Measurements from ENCODE around the gene MECP2. TPM values are rescaled to one million over a fixed set of nuclear protein-coding genes. Genes with fewer than 3 reads are reported as not detected.

MECP2 gene
- total RNA-seq, 2 experiments from 2014 or later: 31.2 to 48.6 TPM

GRCh38 chrX:154082396-154083125, 15.0 kb downstream of the MECP2 start:
- H3K27ac ChIP-seq (ENCODE audit: low read depth, low read length, poor library complexity, severe bottlenecking): no peak overlapping the region
- intact Hi-C loops (cut with micrococcal nuclease; ENCODE audit: unreplicated experiment): no loop called here
- BruUV-seq (replicated peaks): no TSS peak

DNA sequence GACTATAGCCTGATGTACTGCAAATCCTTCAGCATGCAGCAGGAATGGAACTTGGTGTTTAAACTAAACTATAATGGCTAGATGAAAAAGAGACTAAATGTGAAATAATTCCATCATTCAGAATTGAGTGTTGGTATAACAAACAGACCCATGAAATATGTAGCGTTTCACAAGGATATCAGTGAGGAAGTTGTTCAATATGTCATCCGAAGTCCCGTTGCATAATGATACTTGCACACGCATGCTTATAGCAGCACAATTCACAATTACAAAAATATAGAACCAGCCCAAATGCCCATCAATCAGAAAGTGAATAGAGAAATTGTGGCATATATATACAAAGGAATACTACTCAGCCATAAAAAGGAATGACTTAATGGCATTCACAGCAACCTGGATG, 20.4 kb downstream of the MECP2 start:
- H3K4me2 ChIP-seq (ENCODE audit: low read length): no peak overlapping the region
- peaks cover 34% of the 10 kb centered on the region; the same call in 1 of the 2 replicates for H3K79me2 ChIP-seq (ENCODE audit: insufficient read depth, low read depth, low read length)
- no peaks in the 10 kb centered on the region for H3K4me1 ChIP-seq (ENCODE audit: insufficient read depth, low read length, poor library complexity, severe bottlenecking)
- ChIA-PET POLR2A (no interaction called here), CTCF (ENCODE audit: unreplicated experiment) (no interaction called here)
- H2AFZ ChIP-seq (ENCODE audit: low read length): no peak overlapping the region
- H3K9me3 ChIP-seq (ENCODE audit: low read length): no peaks in the 10 kb centered on the region
- H4K20me1 ChIP-seq (ENCODE audit: insufficient read depth, low read length): no peaks in the 10 kb centered on the region
- no peak for DNase-seq (ENCODE audit: low spot score)
- intact Hi-C loops (cut with micrococcal nuclease; ENCODE audit: unreplicated experiment): no loop called here
- no peak overlapping the region for H3K4me3 ChIP-seq (ENCODE audit: low read depth, low read length, poor library complexity, severe bottlenecking)
- H3K9me2 ChIP-seq (ENCODE audit: insufficient read depth, low read length): no peaks in the 10 kb centered on the region
- peaks cover 22% of the 10 kb centered on the region for H3K36me3 ChIP-seq (ENCODE audit: insufficient read depth, low read length)
- TF ChIP-seq EZH2phosphoT487 (IDR thresholded peaks at IDR 0.05; ENCODE audit: borderline replicate concordance, low read depth, low read length) (no peak), CTCF (conservative IDR thresholded peaks at IDR 0.05; ENCODE audit: low read length) (no peak)
- BruUV-seq (replicated peaks): no TSS peak
- H3K27ac ChIP-seq (ENCODE audit: low read depth, low read length, poor library complexity, severe bottlenecking): no peak overlapping the region

More at GRCh38 chrX:154082396-154083125, 15.0 kb downstream of the MECP2 start:
- no peaks in the 10 kb centered on the region for H3K4me1 ChIP-seq (ENCODE audit: insufficient read depth, low read length, poor library complexity, severe bottlenecking)
- peaks cover 26% of the 10 kb centered on the region; the same call in 1 of the 2 replicates for H3K79me2 ChIP-seq (ENCODE audit: insufficient read depth, low read depth, low read length)
- H2AFZ ChIP-seq (ENCODE audit: low read length): no peak overlapping the region
- H3K9me3 ChIP-seq (ENCODE audit: low read length): no peaks in the 10 kb centered on the region
- ChIA-PET POLR2A (interaction anchor here (0.5 to 0.7 kb wide), 2 partner anchors 11 to 362 kb away, joined by 3 to 5 read pairs; no protein-coding TSS in a partner anchor), CTCF (ENCODE audit: unreplicated experiment) (no interaction called here)
- no peak for TF ChIP-seq CTCF (conservative IDR thresholded peaks at IDR 0.05; ENCODE audit: low read length)
- no peak for TF ChIP-seq EZH2phosphoT487 (IDR thresholded peaks at IDR 0.05; ENCODE audit: borderline replicate concordance, low read depth, low read length)
- no peaks in the 10 kb centered on the region for H3K9me2 ChIP-seq (ENCODE audit: insufficient read depth, low read length)
- DNase-seq (ENCODE audit: low spot score): no peak
- H3K36me3 ChIP-seq (ENCODE audit: insufficient read depth, low read length): peaks cover 12% of the 10 kb centered on the region
- no peak overlapping the region for H3K4me2 ChIP-seq (ENCODE audit: low read length)
- no peak overlapping the region for H3K4me3 ChIP-seq (ENCODE audit: low read depth, low read length, poor library complexity, severe bottlenecking)
- H4K20me1 ChIP-seq (ENCODE audit: insufficient read depth, low read length): no peaks in the 10 kb centered on the region

- Histone ChIP-seq H3K4me1 (ENCODE audit: insufficient read depth, low read length, poor library complexity, severe bottlenecking) (peaks cover 2% of the 10 kb centered on the region), H4K20me1 (ENCODE audit: insufficient read depth, low read length) (no peaks in the 10 kb centered on the region), H3K4me3 (ENCODE audit: low read depth, low read length, poor library complexity, severe bottlenecking) (no peak overlapping the region), H3K79me2 (ENCODE audit: insufficient read depth, low read depth, low read length) (peaks cover 37% of the 10 kb centered on the region; the same call in 1 of the 2 replicates), H3K4me2 (ENCODE audit: low read length) (no peak overlapping the region), H3K9me2 (ENCODE audit: insufficient read depth, low read length) (no peaks in the 10 kb centered on the region), H3K27ac (ENCODE audit: low read depth, low read length, poor library complexity, severe bottlenecking) (no peak overlapping the region), H3K9me3 (ENCODE audit: low read length) (no peaks in the 10 kb centered on the region), H2AFZ (ENCODE audit: low read length) (no peak overlapping the region), H3K36me3 (ENCODE audit: insufficient read depth, low read length) (peaks cover 19% of the 10 kb centered on the region)
- no TSS peak for BruUV-seq (replicated peaks)
- TF ChIP-seq EZH2phosphoT487 (IDR thresholded peaks at IDR 0.05; ENCODE audit: borderline replicate concordance, low read depth, low read length) (no peak), CTCF (conservative IDR thresholded peaks at IDR 0.05; ENCODE audit: low read length) (no peak)
- DNase-seq (ENCODE audit: low spot score): no peak
- POLR2A ChIA-PET: no interaction called here
- CTCF ChIA-PET (ENCODE audit: unreplicated experiment): no interaction called here
- intact Hi-C loops (cut with micrococcal nuclease; ENCODE audit: unreplicated experiment): no loop called here
These were observed 23.3 kb downstream of the MECP2 start for GRCh38 chrX:154074199-154074598.
